ENCODE results near the gene H3-3A. TPM values are rescaled to one million over a fixed set of nuclear protein-coding genes. Genes with fewer than 3 reads are reported as not detected.

Gene H3-3A
- total RNA-seq, 3 donors from 2014 or later (not counting 1 experiment from before 2014, with no cell fraction given), result 490 to 616 (median 522) TPM

- Mint-ChIP-seq H3K27ac (peak overlapping the region; percentile 58 to 88), H3K4me1 (peaks cover 11 to 13% of the 10 kb centered on the region in 2 donors), H3K27me3 (ENCODE audit: low read depth in 2 of 2) (no peaks in the 10 kb centered on the region), H3K4me3 (peak overlapping the region; percentile 97), H3K9me3 (no peaks in the 10 kb centered on the region), H3K36me3 (no peaks in the 10 kb centered on the region)
- ATAC-seq (peak; percentile 97), DNase-seq (peak; percentile 94 to 97)
- no peak overlapping the region for H3K27ac ChIP-seq (ENCODE audit: low read length)
- H3K9me3 ChIP-seq (ENCODE audit: control insufficient read depth, insufficient read depth, low read length), result no peaks in the 10 kb centered on the region
- intact Hi-C loops (cut with micrococcal nuclease), result loop anchor here (1.0 to 5.0 kb wide), 2 partner anchors 21 to 39 kb away; partner anchors contain the start of gene H3-3A
- TF ChIP-seq CTCF (IDR thresholded peaks at IDR 0.05), result no peak
- 3% methylated on average over 75 of the region's 75 CpGs for WGBS (ENCODE audit: insufficient coverage)
- peak overlapping the region; percentile 59 for H3K4me3 ChIP-seq (ENCODE audit: low read length)
- H3K4me1 ChIP-seq (ENCODE audit: control insufficient read depth, insufficient read depth, low read length), result peaks cover 15% of the 10 kb centered on the region
- no peaks in the 10 kb centered on the region for H3K36me3 ChIP-seq (ENCODE audit: control insufficient read depth, insufficient read depth, low read length)
- no peaks in the 10 kb centered on the region for H3K27me3 ChIP-seq (ENCODE audit: control insufficient read depth, insufficient read depth, low read length)
These were observed 21.0 kb downstream of the H3-3A start for GRCh38 chr1:226083302-226084101.

GRCh38 chr1:226085675-226086285, 23.3 kb downstream of the H3-3A start:
- Mint-ChIP-seq H3K36me3 (no peaks in the 10 kb centered on the region), H3K27ac (no peak overlapping the region), H3K4me1 (peaks cover 11 to 13% of the 10 kb centered on the region in 2 donors), H3K27me3 (ENCODE audit: low read depth in 2 of 2) (peaks cover 0 to 4% of the 10 kb centered on the region in 2 donors), H3K9me3 (no peaks in the 10 kb centered on the region), H3K4me3 (no peak overlapping the region)
- no peak for DNase-seq
- Histone ChIP-seq H3K27ac (ENCODE audit: low read length) (no peak overlapping the region), H3K9me3 (ENCODE audit: control insufficient read depth, insufficient read depth, low read length) (no peaks in the 10 kb centered on the region), H3K36me3 (ENCODE audit: control insufficient read depth, insufficient read depth, low read length) (no peaks in the 10 kb centered on the region), H3K27me3 (ENCODE audit: control insufficient read depth, insufficient read depth, low read length) (no peaks in the 10 kb centered on the region), H3K4me1 (ENCODE audit: control insufficient read depth, insufficient read depth, low read length) (peaks cover 15% of the 10 kb centered on the region), H3K4me3 (ENCODE audit: low read length) (no peak overlapping the region)
- TF ChIP-seq CTCF (IDR thresholded peaks at IDR 0.05), result no peak
- 92% methylated on average over 5 of the region's 5 CpGs for WGBS (ENCODE audit: insufficient coverage)
- no peak for ATAC-seq
- intact Hi-C loops (cut with micrococcal nuclease), result no loop called here

- Mint-ChIP-seq H3K36me3 (no peaks in the 10 kb centered on the region), H3K27ac (no peak overlapping the region), H3K4me3 (no peak overlapping the region), H3K9me3 (no peaks in the 10 kb centered on the region), H3K4me1 (peaks cover 11 to 13% of the 10 kb centered on the region in 2 donors), H3K27me3 (ENCODE audit: low read depth in 2 of 2) (peaks cover 0 to 4% of the 10 kb centered on the region in 2 donors)
- H3K27me3 ChIP-seq (ENCODE audit: control insufficient read depth, insufficient read depth, low read length), result no peaks in the 10 kb centered on the region
- intact Hi-C loops (cut with micrococcal nuclease), result no loop called here
- no peak for DNase-seq
- ATAC-seq, result no peak
- H3K27ac ChIP-seq (ENCODE audit: low read length), result no peak overlapping the region
- no peaks in the 10 kb centered on the region for H3K36me3 ChIP-seq (ENCODE audit: control insufficient read depth, insufficient read depth, low read length)
- WGBS (ENCODE audit: insufficient coverage), result 96% methylated on average over 17 of the region's 17 CpGs
- no peak for TF ChIP-seq CTCF (IDR thresholded peaks at IDR 0.05)
- no peak overlapping the region for H3K4me3 ChIP-seq (ENCODE audit: low read length)
- H3K4me1 ChIP-seq (ENCODE audit: control insufficient read depth, insufficient read depth, low read length), result peaks cover 15% of the 10 kb centered on the region
- H3K9me3 ChIP-seq (ENCODE audit: control insufficient read depth, insufficient read depth, low read length), result no peaks in the 10 kb centered on the region
These were observed 24.3 kb downstream of the H3-3A start for GRCh38 chr1:226086776-226087175.

All from natural killer cell (primary cell).